ENCODE results near the gene NRIP1. TPM values are rescaled to one million over a fixed set of nuclear protein-coding genes. Genes with fewer than 3 reads are reported as not detected.

The NRIP1 gene
- total RNA-seq, 6 donors from 2014 or later, result 10.5 to 47.2 (median 34.8) TPM

DNA sequence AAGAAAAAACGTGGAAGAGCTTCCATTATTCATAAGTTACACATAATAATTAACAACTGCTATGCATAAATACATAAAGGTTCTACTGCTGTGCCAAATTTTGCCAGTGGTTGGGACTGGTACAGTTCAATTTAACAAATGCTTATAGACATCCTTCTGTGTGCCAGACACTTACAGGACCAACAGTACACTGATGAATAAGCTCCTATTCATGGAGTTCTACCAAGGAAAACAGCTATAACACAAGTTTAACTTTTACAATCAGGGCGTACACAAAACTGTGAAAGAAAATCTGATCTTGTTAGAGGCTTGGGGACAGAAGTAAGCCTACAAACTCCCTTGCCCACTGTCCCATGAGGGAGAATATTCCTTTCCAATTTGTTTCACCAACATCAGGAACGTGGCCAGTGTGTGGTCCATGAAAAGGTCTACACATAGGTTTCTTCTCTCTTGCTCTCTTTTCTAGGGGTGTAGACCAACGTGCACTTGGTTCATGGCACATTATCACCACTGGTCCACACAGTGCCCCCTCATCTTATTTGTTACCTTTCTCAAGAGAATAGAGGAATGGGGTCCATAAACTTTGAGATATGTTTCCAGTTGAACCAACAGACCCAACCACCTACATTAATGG lies 10.1 kb downstream of the NRIP1 start:
- Histone ChIP-seq H3K27me3 (no peaks in the 10 kb centered on the region), H3K4me1 (peaks cover 27 to 76% (median 49%) of the 10 kb centered on the region in 4 donors), H3K36me3 (no peaks in the 10 kb centered on the region), H3K9me3 (no peaks in the 10 kb centered on the region), H3K4me3 (no peak overlapping the region), H3K27ac (no peak overlapping the region)
- TF ChIP-seq POLR2AphosphoS5 (IDR thresholded peaks at IDR 0.05) (no peak), EP300 (IDR thresholded peaks at IDR 0.05) (no peak), POLR2A (IDR thresholded peaks at IDR 0.05) (no peak)
- TF ChIP-seq, protein P1, sequence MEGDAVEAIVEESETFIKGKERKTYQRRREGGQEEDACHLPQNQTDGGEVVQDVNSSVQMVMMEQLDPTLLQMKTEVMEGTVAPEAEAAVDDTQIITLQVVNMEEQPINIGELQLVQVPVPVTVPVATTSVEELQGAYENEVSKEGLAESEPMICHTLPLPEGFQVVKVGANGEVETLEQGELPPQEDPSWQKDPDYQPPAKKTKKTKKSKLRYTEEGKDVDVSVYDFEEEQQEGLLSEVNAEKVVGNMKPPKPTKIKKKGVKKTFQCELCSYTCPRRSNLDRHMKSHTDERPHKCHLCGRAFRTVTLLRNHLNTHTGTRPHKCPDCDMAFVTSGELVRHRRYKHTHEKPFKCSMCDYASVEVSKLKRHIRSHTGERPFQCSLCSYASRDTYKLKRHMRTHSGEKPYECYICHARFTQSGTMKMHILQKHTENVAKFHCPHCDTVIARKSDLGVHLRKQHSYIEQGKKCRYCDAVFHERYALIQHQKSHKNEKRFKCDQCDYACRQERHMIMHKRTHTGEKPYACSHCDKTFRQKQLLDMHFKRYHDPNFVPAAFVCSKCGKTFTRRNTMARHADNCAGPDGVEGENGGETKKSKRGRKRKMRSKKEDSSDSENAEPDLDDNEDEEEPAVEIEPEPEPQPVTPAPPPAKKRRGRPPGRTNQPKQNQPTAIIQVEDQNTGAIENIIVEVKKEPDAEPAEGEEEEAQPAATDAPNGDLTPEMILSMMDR (IDR thresholded peaks at IDR 0.05), result no peak
- ATAC-seq (ENCODE audit: low FRiP score in 2 of 2) (no peak), DNase-seq (no peak)
- WGBS, 2 donors, result 69 to 74% methylated on average over 4 of the region's 4 CpGs

DNA sequence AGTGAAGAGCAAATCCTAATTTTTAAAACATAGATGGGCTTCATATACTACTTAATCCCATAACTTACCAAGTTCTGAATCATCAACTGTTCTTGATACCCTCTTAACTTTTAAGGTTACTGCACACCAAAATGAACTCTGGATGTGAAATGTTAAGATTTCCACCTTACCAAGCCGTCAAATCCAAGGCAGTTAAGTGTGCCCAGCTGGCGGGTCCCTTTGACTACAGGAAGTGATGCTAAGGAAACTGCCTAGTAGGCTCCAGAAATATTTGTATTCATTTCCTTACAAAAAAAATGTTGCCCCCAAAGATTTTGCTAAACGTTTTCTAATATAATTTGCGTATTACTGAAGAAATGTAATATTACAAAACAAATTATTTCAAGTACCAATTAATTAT lies 10.7 kb downstream of the NRIP1 start:
- no peak for ATAC-seq (ENCODE audit: low FRiP score in 2 of 2)
- H3K27ac ChIP-seq, result no peak overlapping the region
- no peak overlapping the region for H3K4me3 ChIP-seq
- no peaks in the 10 kb centered on the region for H3K27me3 ChIP-seq
- TF ChIP-seq, protein P1 (IDR thresholded peaks at IDR 0.05), result no peak
- TF ChIP-seq EP300 (IDR thresholded peaks at IDR 0.05) (no peak), POLR2AphosphoS5 (IDR thresholded peaks at IDR 0.05) (no peak), POLR2A (IDR thresholded peaks at IDR 0.05) (no peak)
- H3K36me3 ChIP-seq, result no peaks in the 10 kb centered on the region
- H3K4me1 ChIP-seq, result peaks cover 24 to 69% (median 45%) of the 10 kb centered on the region in 4 donors
- no peak for DNase-seq
- H3K9me3 ChIP-seq, result no peaks in the 10 kb centered on the region
- WGBS, 2 donors, result 41 to 42% methylated on average over 4 of the region's 4 CpGs

DNA sequence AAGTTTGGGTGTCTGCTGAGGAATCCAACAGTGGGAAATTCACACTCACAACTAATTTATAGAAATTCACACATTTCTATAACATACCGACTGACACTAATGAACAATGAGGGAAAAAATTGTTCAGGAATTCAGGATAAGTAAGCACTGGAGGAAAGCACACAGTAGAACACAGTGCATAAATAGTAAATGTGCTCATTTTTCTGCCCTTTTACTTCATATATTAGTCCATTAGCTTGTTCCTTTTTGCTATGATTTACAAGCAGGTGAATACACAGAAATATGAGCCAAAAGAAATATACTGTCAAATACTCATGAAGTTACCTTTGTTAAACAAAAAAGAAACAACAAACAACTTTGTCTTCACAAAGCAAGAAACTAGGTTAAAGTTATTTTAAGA lies 11.3 kb downstream of the NRIP1 start:
- Histone ChIP-seq H3K9me3 (no peaks in the 10 kb centered on the region), H3K4me1 (peaks cover 19 to 65% (median 43%) of the 10 kb centered on the region in 4 donors), H3K27me3 (no peaks in the 10 kb centered on the region), H3K4me3 (no peak overlapping the region), H3K36me3 (no peaks in the 10 kb centered on the region), H3K27ac (no peak overlapping the region)
- no peak for ATAC-seq (ENCODE audit: low FRiP score in 2 of 2)
- TF ChIP-seq, protein P1 (IDR thresholded peaks at IDR 0.05), result no peak
- TF ChIP-seq POLR2A (IDR thresholded peaks at IDR 0.05), result no peak
- no peak for TF ChIP-seq EP300 (IDR thresholded peaks at IDR 0.05)
- no peak for TF ChIP-seq POLR2AphosphoS5 (IDR thresholded peaks at IDR 0.05)
- no peak for DNase-seq
- WGBS, 2 donors, result 63 to 65% methylated on average over 1 of the region's 1 CpG

DNA sequence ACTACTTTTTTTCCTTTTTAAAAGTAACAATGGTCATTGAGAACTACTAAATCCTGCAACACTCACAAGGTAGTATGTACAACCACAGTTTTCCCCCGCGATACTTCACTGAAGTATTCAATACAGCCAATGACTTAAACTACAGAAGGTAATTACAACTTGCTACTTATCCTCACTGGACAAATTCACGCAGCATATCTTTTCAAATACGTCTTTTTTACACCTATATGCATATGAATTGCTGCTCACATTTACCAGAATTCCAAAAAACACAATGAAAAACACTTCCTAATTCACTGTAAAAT lies 12.4 kb downstream of the NRIP1 start:
- H3K27me3 ChIP-seq, result no peaks in the 10 kb centered on the region
- no peaks in the 10 kb centered on the region for H3K36me3 ChIP-seq
- H3K4me3 ChIP-seq, result no peak overlapping the region
- WGBS, 2 donors, result 64 to 66% methylated on average over 4 of the region's 4 CpGs
- TF ChIP-seq POLR2AphosphoS5 (IDR thresholded peaks at IDR 0.05) (no peak), EP300 (IDR thresholded peaks at IDR 0.05) (no peak), POLR2A (IDR thresholded peaks at IDR 0.05) (no peak)
- TF ChIP-seq, protein P1 (IDR thresholded peaks at IDR 0.05), result no peak
- no peak for ATAC-seq (ENCODE audit: low FRiP score in 2 of 2)
- H3K9me3 ChIP-seq, result no peaks in the 10 kb centered on the region
- peaks cover 15 to 55% (median 35%) of the 10 kb centered on the region in 4 donors for H3K4me1 ChIP-seq
- no peak for DNase-seq
- no peak overlapping the region for H3K27ac ChIP-seq

Measured in upper lobe of left lung (tissue), 6 donors.